ENCODE results near the gene OR51S1.

DNA sequence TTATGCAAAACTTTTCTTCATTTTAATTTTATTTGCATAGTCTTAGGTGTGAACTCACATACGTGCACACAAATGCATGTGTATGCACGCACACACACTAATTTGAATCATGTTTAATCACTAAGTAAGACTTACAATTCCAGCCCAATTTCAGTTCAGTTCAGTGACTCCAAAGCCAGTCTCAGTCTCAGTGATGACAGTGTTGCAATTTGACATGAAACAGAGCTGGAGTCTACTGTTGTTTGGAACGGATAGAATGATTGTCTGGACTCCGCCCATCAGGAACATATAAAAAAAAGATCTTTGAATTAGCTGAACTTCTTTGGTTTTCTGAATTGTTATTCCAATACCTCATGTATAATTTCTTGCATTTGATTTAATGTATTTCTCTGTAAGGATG is 14.9 kb upstream of the OR51S1 start:
- TF ChIP-seq, protein P1, sequence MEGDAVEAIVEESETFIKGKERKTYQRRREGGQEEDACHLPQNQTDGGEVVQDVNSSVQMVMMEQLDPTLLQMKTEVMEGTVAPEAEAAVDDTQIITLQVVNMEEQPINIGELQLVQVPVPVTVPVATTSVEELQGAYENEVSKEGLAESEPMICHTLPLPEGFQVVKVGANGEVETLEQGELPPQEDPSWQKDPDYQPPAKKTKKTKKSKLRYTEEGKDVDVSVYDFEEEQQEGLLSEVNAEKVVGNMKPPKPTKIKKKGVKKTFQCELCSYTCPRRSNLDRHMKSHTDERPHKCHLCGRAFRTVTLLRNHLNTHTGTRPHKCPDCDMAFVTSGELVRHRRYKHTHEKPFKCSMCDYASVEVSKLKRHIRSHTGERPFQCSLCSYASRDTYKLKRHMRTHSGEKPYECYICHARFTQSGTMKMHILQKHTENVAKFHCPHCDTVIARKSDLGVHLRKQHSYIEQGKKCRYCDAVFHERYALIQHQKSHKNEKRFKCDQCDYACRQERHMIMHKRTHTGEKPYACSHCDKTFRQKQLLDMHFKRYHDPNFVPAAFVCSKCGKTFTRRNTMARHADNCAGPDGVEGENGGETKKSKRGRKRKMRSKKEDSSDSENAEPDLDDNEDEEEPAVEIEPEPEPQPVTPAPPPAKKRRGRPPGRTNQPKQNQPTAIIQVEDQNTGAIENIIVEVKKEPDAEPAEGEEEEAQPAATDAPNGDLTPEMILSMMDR (IDR thresholded peaks at IDR 0.05) = no peak
- TF ChIP-seq POLR2A (IDR thresholded peaks at IDR 0.05) = no peak

Measured in Peyer's patch (tissue), 4 donors.